SK-N-SH treated with all-trans-retinoic acid at 6 μM for 48 hours (cell line): ENCODE results near the gene ARHGEF7.

ENCODE experiments used
- ATAC-seq: fragments of 200-7000 bp; cut with Tn5 transposase; 3 replicates; pipeline ENCODE4 v1.9.1; 2020; ENCODE audit warnings: mild to moderate bottlenecking, moderate library complexity
- ARNTL ChIP-seq: fragments of 450-650 bp; formaldehyde crosslinking; IDR thresholded peaks from 2 replicates; pipeline ENCODE4 v1.5.0; 2020; ENCODE audit warnings: low read depth, mild to moderate bottlenecking, moderate library complexity, borderline replicate concordance
- BACH2 ChIP-seq: fragments of 250-450 bp; sonication (Bioruptor Pico); IDR thresholded peaks from 2 replicates; pipeline ENCODE4 v1.9.0; 2021; ENCODE audit warnings: mild to moderate bottlenecking, borderline replicate concordance
- CSDC2 ChIP-seq: fragments of 250-450 bp; sonication (Bioruptor Pico); IDR thresholded peaks from 2 replicates; pipeline ENCODE4 v1.5.0; 2020; ENCODE audit warnings: mild to moderate bottlenecking, moderate library complexity
- ESRRG ChIP-seq: fragments of 250-450 bp; sonication (Bioruptor Pico); IDR thresholded peaks from 2 replicates; pipeline ENCODE4 v1.6.1; 2021; ENCODE audit warnings: mild to moderate bottlenecking
- GLIS3 ChIP-seq: fragments of 250-450 bp; sonication (Bioruptor Pico); IDR thresholded peaks from 2 replicates; pipeline ENCODE4 v1.5.0; 2020; ENCODE audit warnings: mild to moderate bottlenecking, moderate library complexity
- ISL1 ChIP-seq: fragments of 250-450 bp; sonication (Bioruptor Pico); IDR thresholded peaks from 2 replicates; pipeline ENCODE4 v2.1.2; 2022; ENCODE audit warnings: mild to moderate bottlenecking, moderate library complexity
- OSR1 ChIP-seq: fragments of 250-450 bp; sonication (Bioruptor Pico); IDR thresholded peaks from 2 replicates; pipeline ENCODE4 v1.8.0; 2022; ENCODE audit warnings: moderate library complexity, mild to moderate bottlenecking, inconsistent platforms
- POU6F1 ChIP-seq: fragments of 250-450 bp; sonication (Bioruptor Pico); IDR thresholded peaks from 2 replicates; pipeline ENCODE4 v1.8.0; 2021; ENCODE audit warnings: low read depth, mild to moderate bottlenecking, moderate library complexity, borderline replicate concordance
- PPARA ChIP-seq: fragments of 250-450 bp; sonication (Bioruptor Pico); IDR thresholded peaks from 2 replicates; pipeline ENCODE4 v1.5.0; 2020; ENCODE audit warnings: mild to moderate bottlenecking, borderline replicate concordance
- RARB ChIP-seq: fragments of 250-450 bp; sonication (Bioruptor Pico); IDR thresholded peaks from 2 replicates; pipeline ENCODE4 v1.8.0; 2021; ENCODE audit warnings: mild to moderate bottlenecking, moderate library complexity
- SNAI2 ChIP-seq: fragments of 250-450 bp; sonication (Bioruptor Pico); IDR thresholded peaks from 2 replicates; pipeline ENCODE4 v1.5.0; 2020; ENCODE audit warnings: mild to moderate bottlenecking, moderate library complexity
- TCF4 ChIP-seq: fragments of 250-450 bp; sonication (Bioruptor Pico); IDR thresholded peaks from 2 replicates; pipeline ENCODE4 v1.8.0; 2021; ENCODE audit warnings: mild to moderate bottlenecking, moderate library complexity, borderline replicate concordance
- TOX ChIP-seq: fragments of 250-450 bp; sonication (Bioruptor Pico); IDR thresholded peaks from 2 replicates; pipeline ENCODE4 v1.8.0; 2021; ENCODE audit warnings: mild to moderate bottlenecking, moderate library complexity, borderline replicate concordance
- TSHZ2 ChIP-seq: fragments of 250-450 bp; sonication (Bioruptor Pico); IDR thresholded peaks from 2 replicates; pipeline ENCODE4 v1.5.0; 2020; ENCODE audit warnings: mild to moderate bottlenecking, moderate library complexity
- ZFP3 ChIP-seq: fragments of 250-450 bp; sonication (Bioruptor Pico); IDR thresholded peaks from 2 replicates; pipeline ENCODE4 v1.5.0; 2020; ENCODE audit warnings: mild to moderate bottlenecking, moderate library complexity
- ZFP30 ChIP-seq: fragments of 450-650 bp; formaldehyde crosslinking; IDR thresholded peaks from 2 replicates; pipeline ENCODE4 v1.5.0; 2022; ENCODE audit warnings: mild to moderate bottlenecking, moderate library complexity
- ZNF565 ChIP-seq: fragments of 450-650 bp; formaldehyde crosslinking; conservative IDR thresholded peaks from 2 replicates; pipeline ENCODE4 v1.5.0; 2020; ENCODE audit warnings: low read depth, mild to moderate bottlenecking, moderate library complexity
- ZNF70 ChIP-seq: fragments of 450-650 bp; formaldehyde crosslinking; IDR thresholded peaks from 2 replicates; pipeline ENCODE4 v1.5.0; 2020; ENCODE audit warnings: mild to moderate bottlenecking, moderate library complexity
- ZNF8 ChIP-seq: fragments of 450-650 bp; formaldehyde crosslinking; IDR thresholded peaks from 2 replicates; pipeline ENCODE4 v1.5.0; 2020; ENCODE audit warnings: mild to moderate bottlenecking, moderate library complexity
- TF ChIP-seq, protein P1 (sequence below): fragments of 250-450 bp; sonication (Bioruptor Pico); IDR thresholded peaks from 2 replicates; pipeline ENCODE4 v1.5.1; 2021; ENCODE audit warnings: mild to moderate bottlenecking, moderate library complexity
- TF ChIP-seq, protein P2 (sequence below): fragments of 250-450 bp; sonication (Bioruptor Pico); IDR thresholded peaks from 2 replicates; pipeline ENCODE4 v1.8.0; 2020; ENCODE audit warnings: mild to moderate bottlenecking, moderate library complexity, borderline replicate concordance
- TF ChIP-seq, protein P3 (sequence below): fragments of 250-450 bp; sonication (Bioruptor Pico); IDR thresholded peaks from 2 replicates; pipeline ENCODE4 v1.5.1; 2020; ENCODE audit warnings: low read depth, mild to moderate bottlenecking, moderate library complexity

ARHGEF7 gene

GRCh38 chr13:111227405-111227804 lies 112.3 kb downstream of the ARHGEF7 start (continued):
- TF ChIP-seq POU6F1 (CRISPR knock-in tag) (no peak), SNAI2 (CRISPR knock-in tag) (no peak), TCF4 (no peak), ZFP3 (CRISPR knock-in tag) (no peak), TSHZ2 (CRISPR knock-in tag) (no peak), ZNF70 (no peak)

GRCh38 chr13:111228262-111229144 lies 113.4 kb downstream of the ARHGEF7 start:
- no peak for ATAC-seq
- TF ChIP-seq GLIS3 (CRISPR knock-in tag) (no peak), ISL1 (CRISPR knock-in tag) (no peak), ZNF70 (no peak), CSDC2 (no peak)

GRCh38 chr13:111230385-111230930 lies 115.3 kb downstream of the ARHGEF7 start:
- ATAC-seq, result no peak
- TF ChIP-seq ARNTL (CRISPR knock-in tag) (no peak), TCF4 (no peak), GLIS3 (CRISPR knock-in tag) (no peak), RARB (no peak), ZFP30 (CRISPR knock-in tag) (no peak), ISL1 (CRISPR knock-in tag) (no peak), ZFP3 (CRISPR knock-in tag) (no peak), PPARA (no peak), POU6F1 (CRISPR knock-in tag) (no peak)
- TF ChIP-seq, protein P1, sequence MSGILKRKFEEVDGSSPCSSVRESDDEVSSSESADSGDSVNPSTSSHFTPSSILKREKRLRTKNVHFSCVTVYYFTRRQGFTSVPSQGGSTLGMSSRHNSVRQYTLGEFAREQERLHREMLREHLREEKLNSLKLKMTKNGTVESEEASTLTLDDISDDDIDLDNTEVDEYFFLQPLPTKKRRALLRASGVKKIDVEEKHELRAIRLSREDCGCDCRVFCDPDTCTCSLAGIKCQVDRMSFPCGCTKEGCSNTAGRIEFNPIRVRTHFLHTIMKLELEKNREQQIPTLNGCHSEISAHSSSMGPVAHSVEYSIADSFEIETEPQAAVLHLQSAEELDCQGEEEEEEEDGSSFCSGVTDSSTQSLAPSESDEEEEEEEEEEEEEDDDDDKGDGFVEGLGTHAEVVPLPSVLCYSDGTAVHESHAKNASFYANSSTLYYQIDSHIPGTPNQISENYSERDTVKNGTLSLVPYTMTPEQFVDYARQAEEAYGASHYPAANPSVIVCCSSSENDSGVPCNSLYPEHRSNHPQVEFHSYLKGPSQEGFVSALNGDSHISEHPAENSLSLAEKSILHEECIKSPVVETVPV, result no peak

GRCh38 chr13:111232191-111232590 lies 117.1 kb downstream of the ARHGEF7 start:
- no peak for TF ChIP-seq ZNF70
- TF ChIP-seq, protein P2, sequence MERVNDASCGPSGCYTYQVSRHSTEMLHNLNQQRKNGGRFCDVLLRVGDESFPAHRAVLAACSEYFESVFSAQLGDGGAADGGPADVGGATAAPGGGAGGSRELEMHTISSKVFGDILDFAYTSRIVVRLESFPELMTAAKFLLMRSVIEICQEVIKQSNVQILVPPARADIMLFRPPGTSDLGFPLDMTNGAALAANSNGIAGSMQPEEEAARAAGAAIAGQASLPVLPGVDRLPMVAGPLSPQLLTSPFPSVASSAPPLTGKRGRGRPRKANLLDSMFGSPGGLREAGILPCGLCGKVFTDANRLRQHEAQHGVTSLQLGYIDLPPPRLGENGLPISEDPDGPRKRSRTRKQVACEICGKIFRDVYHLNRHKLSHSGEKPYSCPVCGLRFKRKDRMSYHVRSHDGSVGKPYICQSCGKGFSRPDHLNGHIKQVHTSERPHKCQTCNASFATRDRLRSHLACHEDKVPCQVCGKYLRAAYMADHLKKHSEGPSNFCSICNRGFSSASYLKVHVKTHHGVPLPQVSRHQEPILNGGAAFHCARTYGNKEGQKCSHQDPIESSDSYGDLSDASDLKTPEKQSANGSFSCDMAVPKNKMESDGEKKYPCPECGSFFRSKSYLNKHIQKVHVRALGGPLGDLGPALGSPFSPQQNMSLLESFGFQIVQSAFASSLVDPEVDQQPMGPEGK, result no peak
- no peak for TF ChIP-seq CSDC2
- ATAC-seq, result no peak

DNA sequence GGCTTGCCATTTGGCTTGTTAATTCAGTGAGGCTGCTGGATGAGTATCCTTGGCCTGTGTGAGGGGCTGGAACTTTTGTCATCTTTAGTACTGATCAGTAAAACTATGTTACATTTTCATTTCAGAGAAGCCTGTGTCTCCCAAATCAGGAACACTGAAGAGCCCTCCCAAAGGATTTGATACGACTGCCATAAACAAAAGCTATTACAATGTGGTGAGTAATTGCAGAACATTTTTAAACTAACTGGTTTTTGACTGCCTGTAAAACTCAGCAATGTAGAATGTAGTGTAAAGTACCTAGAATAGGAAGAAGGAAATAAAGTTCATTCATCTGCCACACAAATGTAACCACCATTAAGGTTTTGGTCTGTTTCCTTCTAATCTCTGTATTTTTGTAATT lies 118.0 kb downstream of the ARHGEF7 start:
- no peak for ATAC-seq
- TF ChIP-seq ISL1 (CRISPR knock-in tag) (no peak), BACH2 (CRISPR knock-in tag) (no peak), ZNF8 (CRISPR knock-in tag) (no peak), ZFP30 (CRISPR knock-in tag) (no peak), ZNF565 (CRISPR knock-in tag) (no peak), OSR1 (CRISPR knock-in tag) (no peak), TCF4 (no peak), RARB (no peak), TOX (CRISPR knock-in tag) (no peak), ESRRG (CRISPR knock-in tag) (no peak)
- TF ChIP-seq, protein P3, sequence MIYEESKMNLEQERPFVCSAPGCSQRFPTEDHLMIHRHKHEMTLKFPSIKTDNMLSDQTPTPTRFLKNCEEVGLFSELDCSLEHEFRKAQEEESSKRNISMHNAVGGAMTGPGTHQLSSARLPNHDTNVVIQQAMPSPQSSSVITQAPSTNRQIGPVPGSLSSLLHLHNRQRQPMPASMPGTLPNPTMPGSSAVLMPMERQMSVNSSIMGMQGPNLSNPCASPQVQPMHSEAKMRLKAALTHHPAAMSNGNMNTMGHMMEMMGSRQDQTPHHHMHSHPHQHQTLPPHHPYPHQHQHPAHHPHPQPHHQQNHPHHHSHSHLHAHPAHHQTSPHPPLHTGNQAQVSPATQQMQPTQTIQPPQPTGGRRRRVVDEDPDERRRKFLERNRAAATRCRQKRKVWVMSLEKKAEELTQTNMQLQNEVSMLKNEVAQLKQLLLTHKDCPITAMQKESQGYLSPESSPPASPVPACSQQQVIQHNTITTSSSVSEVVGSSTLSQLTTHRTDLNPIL (CRISPR knock-in tag), result no peak
- TF ChIP-seq, all 23 proteins: peak for 0
